Fibroblast of pulmonary artery (primary cell): ENCODE results near the gene PFDN1.

Source experiments
- DNase-seq: peaks from one replicate; pipeline ENCODE4 v3.0.0-alpha.2; 2010; ENCODE audit warnings: low read depth
- H3K4me3 ChIP-seq: replicated peaks from 2 replicates; pipeline ENCODE4 v1.5.1; 2011; ENCODE audit warnings: low read depth, mild to moderate bottlenecking, control low read depth, low read length, moderate library complexity
- TF ChIP-seq, protein P1 (sequence below): IDR thresholded peaks from 2 replicates; pipeline ENCODE4 v1.5.1; 2011; ENCODE audit warnings: mild to moderate bottlenecking, control low read depth, low read length, inconsistent platforms; ENCODE audit errors: missing control alignments

The PFDN1 gene

DNA sequence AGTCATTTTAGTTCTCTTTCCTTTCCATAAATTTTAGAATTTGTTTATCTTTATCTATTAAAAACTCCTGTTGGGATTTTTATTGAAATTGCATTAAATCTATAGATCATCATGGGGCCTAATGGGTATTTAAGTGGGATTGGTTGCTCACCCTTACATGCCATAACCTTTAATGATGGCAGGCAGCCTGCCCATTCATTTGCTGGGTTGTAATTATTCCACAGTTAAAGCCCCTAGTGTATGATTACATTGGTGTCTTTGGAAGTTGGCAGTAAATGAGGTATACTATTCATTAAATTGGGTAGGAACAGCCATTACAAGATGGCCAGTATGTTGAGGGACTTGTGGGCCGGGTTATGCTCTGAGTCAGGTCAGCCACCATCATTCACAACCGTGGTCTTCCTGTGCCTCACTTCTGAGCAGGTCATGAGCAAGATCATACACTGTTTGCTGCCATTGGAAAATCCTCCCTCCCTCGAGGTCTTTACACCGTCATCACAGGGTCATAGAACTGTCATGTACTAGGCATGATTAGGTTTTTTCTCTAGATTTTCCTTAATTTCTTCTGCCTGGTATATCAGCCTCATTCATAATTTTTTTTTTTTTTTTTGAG is 68.4 kb downstream of the PFDN1 start:
- TF ChIP-seq, protein P1, sequence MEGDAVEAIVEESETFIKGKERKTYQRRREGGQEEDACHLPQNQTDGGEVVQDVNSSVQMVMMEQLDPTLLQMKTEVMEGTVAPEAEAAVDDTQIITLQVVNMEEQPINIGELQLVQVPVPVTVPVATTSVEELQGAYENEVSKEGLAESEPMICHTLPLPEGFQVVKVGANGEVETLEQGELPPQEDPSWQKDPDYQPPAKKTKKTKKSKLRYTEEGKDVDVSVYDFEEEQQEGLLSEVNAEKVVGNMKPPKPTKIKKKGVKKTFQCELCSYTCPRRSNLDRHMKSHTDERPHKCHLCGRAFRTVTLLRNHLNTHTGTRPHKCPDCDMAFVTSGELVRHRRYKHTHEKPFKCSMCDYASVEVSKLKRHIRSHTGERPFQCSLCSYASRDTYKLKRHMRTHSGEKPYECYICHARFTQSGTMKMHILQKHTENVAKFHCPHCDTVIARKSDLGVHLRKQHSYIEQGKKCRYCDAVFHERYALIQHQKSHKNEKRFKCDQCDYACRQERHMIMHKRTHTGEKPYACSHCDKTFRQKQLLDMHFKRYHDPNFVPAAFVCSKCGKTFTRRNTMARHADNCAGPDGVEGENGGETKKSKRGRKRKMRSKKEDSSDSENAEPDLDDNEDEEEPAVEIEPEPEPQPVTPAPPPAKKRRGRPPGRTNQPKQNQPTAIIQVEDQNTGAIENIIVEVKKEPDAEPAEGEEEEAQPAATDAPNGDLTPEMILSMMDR = no peak
- no peak for DNase-seq
- H3K4me3 ChIP-seq = no peak overlapping the region

DNA sequence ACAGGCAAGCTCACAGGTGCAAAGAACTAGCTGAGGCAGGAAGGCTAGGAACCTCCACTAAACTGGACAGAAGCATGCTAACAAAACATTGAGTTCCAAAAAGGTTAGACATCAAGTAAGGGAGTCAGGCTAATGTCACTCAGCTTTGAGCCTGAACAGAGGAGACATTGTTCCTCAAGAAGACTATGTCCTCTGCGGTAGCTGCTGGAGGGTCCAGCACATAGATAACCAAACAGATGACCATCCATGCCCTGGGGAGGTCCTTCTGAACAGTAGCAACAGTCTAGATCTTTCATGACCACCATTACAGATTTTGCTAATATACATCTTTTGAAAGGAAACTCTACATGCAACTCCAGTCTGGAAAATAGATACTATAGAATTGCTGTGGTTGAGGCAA is 70.2 kb downstream of the PFDN1 start:
- TF ChIP-seq, protein P1 = no peak

DNA sequence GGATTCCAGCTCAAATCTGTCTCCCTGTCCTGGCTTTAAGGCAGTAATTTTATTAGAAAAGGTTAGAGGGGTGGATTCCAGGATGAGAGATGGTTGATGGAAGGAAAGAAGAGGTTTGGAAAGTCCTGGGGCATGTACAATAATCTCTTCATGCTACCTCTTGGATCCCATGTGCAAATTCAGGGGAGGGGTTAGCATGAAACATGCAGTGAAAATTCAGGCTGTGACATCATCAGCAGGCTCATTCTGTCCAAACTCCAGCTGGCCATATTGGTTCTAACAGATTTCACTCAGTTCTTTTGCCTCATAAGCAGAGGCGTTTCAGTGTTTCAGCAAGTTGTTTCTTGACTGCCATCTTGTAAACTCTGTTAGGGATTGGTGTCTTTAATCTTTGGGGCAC is 72.5 kb downstream of the PFDN1 start:
- no peak overlapping the region for H3K4me3 ChIP-seq
- no peak for DNase-seq
- TF ChIP-seq, protein P1 = no peak

More for the DNA sequence above, 70.2 kb downstream of the PFDN1 start:
- no peak for DNase-seq
- no peak overlapping the region for H3K4me3 ChIP-seq

DNA sequence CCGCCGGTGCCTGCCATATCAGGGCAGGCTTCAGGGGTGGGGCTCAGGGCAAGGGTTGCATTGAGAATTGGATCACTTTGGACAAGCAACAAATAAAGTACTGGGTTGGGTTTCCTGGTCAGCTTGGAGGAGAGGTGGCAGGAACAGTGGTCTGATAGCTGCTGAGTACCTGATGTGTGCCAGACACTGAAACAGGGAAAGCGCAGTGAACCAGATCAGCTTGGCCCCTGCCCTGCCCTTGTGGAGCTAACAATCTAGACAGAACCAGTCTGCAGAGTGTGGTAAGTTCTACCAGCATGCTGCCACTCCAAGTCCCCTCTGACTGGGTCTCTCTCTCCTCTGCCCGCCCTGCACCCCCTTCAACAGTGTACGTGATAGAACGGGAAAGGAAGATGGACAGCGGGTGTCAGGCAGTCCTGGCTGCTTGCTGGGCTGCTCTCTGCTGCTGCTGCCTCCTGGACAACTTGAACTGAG is 74.5 kb downstream of the PFDN1 start:
- H3K4me3 ChIP-seq = no peak overlapping the region
- TF ChIP-seq, protein P1 = no peak
- DNase-seq = no peak

DNA sequence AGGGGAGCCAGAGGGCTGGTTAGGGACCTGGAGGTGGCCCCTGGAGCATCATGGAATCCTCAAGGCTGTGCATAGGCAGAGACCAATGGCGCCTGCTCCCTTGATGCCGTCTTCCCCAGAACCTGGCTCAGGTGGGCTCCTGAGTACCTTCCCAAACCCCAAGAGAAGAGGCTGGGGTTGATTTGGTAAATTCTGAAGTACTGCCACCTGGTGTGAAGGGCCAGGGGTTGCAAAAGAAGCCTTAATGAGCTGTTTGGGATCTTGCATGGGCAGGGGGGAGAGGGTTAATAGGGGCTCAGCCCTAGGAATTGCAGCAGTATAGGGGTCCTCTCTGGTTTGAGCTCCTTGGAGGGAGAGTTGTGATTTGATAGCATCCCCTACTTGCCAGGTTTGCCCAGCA is 75.9 kb downstream of the PFDN1 start:
- TF ChIP-seq, protein P1 = no peak
- no peak overlapping the region for H3K4me3 ChIP-seq
- no peak for DNase-seq

DNA sequence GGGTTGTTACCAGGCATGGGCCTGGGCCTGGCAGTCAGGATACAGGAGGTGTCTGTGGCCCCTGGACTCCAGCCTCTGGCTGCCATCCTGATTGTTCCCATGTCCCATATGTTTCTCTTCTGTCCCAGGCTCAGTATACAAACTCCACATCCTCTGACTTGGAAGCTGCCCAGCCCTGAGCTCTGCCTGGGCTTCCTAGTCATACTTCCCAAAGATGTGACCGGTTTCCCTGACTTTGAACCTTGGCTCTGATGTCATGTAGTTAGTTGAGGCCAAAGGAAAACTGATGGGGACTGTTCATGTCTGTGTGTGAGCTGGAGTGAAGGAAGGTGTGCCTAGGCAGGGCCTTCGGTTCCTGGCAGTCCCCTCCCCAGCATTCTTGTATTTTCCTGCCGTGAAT is 77.5 kb downstream of the PFDN1 start:
- no peak for DNase-seq
- TF ChIP-seq, protein P1 = no peak
- H3K4me3 ChIP-seq = no peak overlapping the region

DNA sequence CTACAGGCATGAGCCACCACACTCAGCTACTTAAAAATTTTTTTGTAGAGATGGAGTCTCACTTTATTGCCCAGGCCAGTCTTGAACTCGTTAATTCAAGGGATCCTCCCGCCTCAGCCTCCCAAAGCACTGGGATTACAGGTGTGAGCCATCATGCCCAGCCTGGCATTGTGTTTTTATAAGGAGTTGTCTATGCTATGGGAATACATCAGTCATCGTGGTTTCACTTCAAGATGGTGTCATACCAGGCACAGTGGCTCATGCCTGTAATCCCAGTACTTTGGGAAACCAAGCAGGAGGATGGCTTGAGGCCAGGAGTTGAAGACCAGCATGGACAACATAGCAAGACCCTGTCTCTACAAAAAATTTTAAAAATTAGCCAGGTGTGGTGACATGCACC is 78.2 kb downstream of the PFDN1 start:
- TF ChIP-seq, protein P1 = no peak
- DNase-seq = no peak
- no peak overlapping the region for H3K4me3 ChIP-seq
